Measurements from ENCODE around the gene GGT7.
"Not testable (repeated sequence)": the region's sequence is repeated elsewhere in the genome, so short reads cannot be mapped to it uniquely, and the experiment has no call there.

GGT7 gene

GRCh38 chr20:34915749-34916455, 43.2 kb upstream of the GGT7 start:
- Histone ChIP-seq H3K36me3 (ENCODE audit: insufficient read depth) (no peaks in the 10 kb centered on the region), H4K20me1 (ENCODE audit: insufficient read depth) (no peaks in the 10 kb centered on the region), H3K4me3 (IDR thresholded peaks at IDR 0.05; ENCODE audit: insufficient read depth, low read depth, low read length) (no peak overlapping the region), H3K4me2 (no peak overlapping the region), H3K27ac (no peak overlapping the region), H3K4me1 (ENCODE audit: low read depth, poor library complexity, severe bottlenecking) (no peaks in the 10 kb centered on the region), H3K27me3 (ENCODE audit: insufficient read depth, low read depth) (no peaks in the 10 kb centered on the region), H2AFZ (ENCODE audit: low read depth) (no peak overlapping the region), H3K9ac (no peak overlapping the region), H3K79me2 (ENCODE audit: insufficient read depth, low read depth) (no peaks in the 10 kb centered on the region)
- no peak for TF ChIP-seq CTCF (conservative IDR thresholded peaks at IDR 0.05; ENCODE audit: low read depth, low read length)

- Histone ChIP-seq H3K9ac (no peak overlapping the region), H2AFZ (ENCODE audit: low read depth) (no peak overlapping the region), H3K27ac (no peak overlapping the region), H3K4me3 (IDR thresholded peaks at IDR 0.05; ENCODE audit: insufficient read depth, low read depth, low read length) (no peak overlapping the region), H4K20me1 (ENCODE audit: insufficient read depth) (no peaks in the 10 kb centered on the region), H3K27me3 (ENCODE audit: insufficient read depth, low read depth) (no peaks in the 10 kb centered on the region), H3K36me3 (ENCODE audit: insufficient read depth) (no peaks in the 10 kb centered on the region), H3K4me2 (no peak overlapping the region), H3K79me2 (ENCODE audit: insufficient read depth, low read depth) (no peaks in the 10 kb centered on the region), H3K4me1 (ENCODE audit: low read depth, poor library complexity, severe bottlenecking) (no peaks in the 10 kb centered on the region)
- no peak for TF ChIP-seq CTCF (conservative IDR thresholded peaks at IDR 0.05; ENCODE audit: low read depth, low read length)
These were observed 42.5 kb upstream of the GGT7 start for GRCh38 chr20:34915131-34915530.

GRCh38 chr20:34907616-34908469, 35.2 kb upstream of the GGT7 start:
- Histone ChIP-seq H3K36me3 (ENCODE audit: insufficient read depth) (no peaks in the 10 kb centered on the region), H4K20me1 (ENCODE audit: insufficient read depth) (no peaks in the 10 kb centered on the region), H3K27ac (no peak overlapping the region), H3K27me3 (ENCODE audit: insufficient read depth, low read depth) (no peaks in the 10 kb centered on the region), H3K4me2 (no peak overlapping the region), H3K4me1 (ENCODE audit: low read depth, poor library complexity, severe bottlenecking) (no peaks in the 10 kb centered on the region), H3K9ac (no peak overlapping the region), H3K4me3 (IDR thresholded peaks at IDR 0.05; ENCODE audit: insufficient read depth, low read depth, low read length) (no peak overlapping the region), H2AFZ (ENCODE audit: low read depth) (no peak overlapping the region), H3K79me2 (ENCODE audit: insufficient read depth, low read depth) (no peaks in the 10 kb centered on the region)
- no peak for TF ChIP-seq CTCF (conservative IDR thresholded peaks at IDR 0.05; ENCODE audit: low read depth, low read length)

GRCh38 chr20:34904202-34904621, 31.6 kb upstream of the GGT7 start:
- no peak overlapping the region for H3K4me2 ChIP-seq

GRCh38 chr20:34898731-34899130, 26.1 kb upstream of the GGT7 start:
- H3K27ac ChIP-seq; H3K9ac ChIP-seq; H3K36me3 ChIP-seq (ENCODE audit: insufficient read depth); H3K4me1 ChIP-seq (ENCODE audit: low read depth, poor library complexity, severe bottlenecking); H4K20me1 ChIP-seq (ENCODE audit: insufficient read depth); H3K27me3 ChIP-seq (ENCODE audit: insufficient read depth, low read depth); H2AFZ ChIP-seq (ENCODE audit: low read depth); H3K79me2 ChIP-seq (ENCODE audit: insufficient read depth, low read depth); H3K4me2 ChIP-seq; H3K4me3 ChIP-seq (IDR thresholded peaks at IDR 0.05; ENCODE audit: insufficient read depth, low read depth, low read length): not testable (repeated sequence)

More at GRCh38 chr20:34904202-34904621, 31.6 kb upstream of the GGT7 start:
- H3K9ac ChIP-seq = no peak overlapping the region
- no peaks in the 10 kb centered on the region for H3K36me3 ChIP-seq (ENCODE audit: insufficient read depth)
- H2AFZ ChIP-seq (ENCODE audit: low read depth) = no peak overlapping the region
- no peaks in the 10 kb centered on the region for H4K20me1 ChIP-seq (ENCODE audit: insufficient read depth)
- H3K27me3 ChIP-seq (ENCODE audit: insufficient read depth, low read depth) = no peaks in the 10 kb centered on the region
- no peak overlapping the region for H3K27ac ChIP-seq
- no peak for TF ChIP-seq CTCF (conservative IDR thresholded peaks at IDR 0.05; ENCODE audit: low read depth, low read length)
- H3K4me3 ChIP-seq (IDR thresholded peaks at IDR 0.05; ENCODE audit: insufficient read depth, low read depth, low read length) = no peak overlapping the region
- H3K79me2 ChIP-seq (ENCODE audit: insufficient read depth, low read depth) = no peaks in the 10 kb centered on the region
- H3K4me1 ChIP-seq (ENCODE audit: low read depth, poor library complexity, severe bottlenecking) = no peaks in the 10 kb centered on the region

- not testable (repeated sequence) for H3K4me1 ChIP-seq (ENCODE audit: low read depth, poor library complexity, severe bottlenecking); H2AFZ ChIP-seq (ENCODE audit: low read depth); H3K27me3 ChIP-seq (ENCODE audit: insufficient read depth, low read depth); H3K4me2 ChIP-seq; H3K36me3 ChIP-seq (ENCODE audit: insufficient read depth); H3K27ac ChIP-seq; H3K9ac ChIP-seq; H3K4me3 ChIP-seq (IDR thresholded peaks at IDR 0.05; ENCODE audit: insufficient read depth, low read depth, low read length); H3K79me2 ChIP-seq (ENCODE audit: insufficient read depth, low read depth); H4K20me1 ChIP-seq (ENCODE audit: insufficient read depth)
These were observed 25.5 kb upstream of the GGT7 start for GRCh38 chr20:34898129-34898528.
